ENCODE results near the gene ATL2.

Gene ATL2

DNA sequence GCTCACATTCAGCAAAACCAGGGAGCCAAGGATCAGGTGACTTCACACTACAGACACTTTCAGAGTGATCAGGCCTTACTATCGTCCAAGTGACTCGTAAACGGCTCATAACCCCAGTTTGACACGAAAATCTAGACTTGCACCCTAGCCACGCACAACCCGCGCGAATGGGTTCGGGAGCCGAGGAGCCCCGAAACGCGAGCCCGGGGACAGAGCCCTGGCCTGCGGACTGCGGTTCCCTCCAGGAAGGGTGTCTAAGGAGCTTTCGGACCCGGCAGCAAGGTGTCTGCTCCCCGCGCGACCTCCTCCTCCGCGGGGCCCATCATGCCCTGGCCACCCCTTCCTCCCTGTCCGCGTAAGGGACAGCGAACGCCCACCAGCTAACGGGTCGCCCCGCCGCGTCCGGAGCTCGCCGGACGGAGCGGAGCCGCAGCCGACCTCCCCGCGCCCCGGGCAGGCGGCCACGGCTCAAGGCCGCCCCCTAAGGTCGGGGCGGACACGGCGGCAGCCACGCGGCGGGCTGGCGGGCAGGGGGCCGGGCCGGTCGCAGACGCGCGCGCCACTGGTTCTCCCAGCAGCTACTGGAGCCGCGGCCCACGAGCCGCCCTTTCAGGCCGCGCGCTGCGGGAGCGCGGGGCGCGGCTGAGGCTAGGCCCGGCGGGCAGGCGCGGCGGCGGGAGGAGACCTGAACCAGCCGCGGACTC is 575 bp downstream of the ATL2 start:
- H3K4me3 ChIP-seq (ENCODE audit: low read length), result peak overlapping the region; percentile 92
- TF ChIP-seq, protein P1, sequence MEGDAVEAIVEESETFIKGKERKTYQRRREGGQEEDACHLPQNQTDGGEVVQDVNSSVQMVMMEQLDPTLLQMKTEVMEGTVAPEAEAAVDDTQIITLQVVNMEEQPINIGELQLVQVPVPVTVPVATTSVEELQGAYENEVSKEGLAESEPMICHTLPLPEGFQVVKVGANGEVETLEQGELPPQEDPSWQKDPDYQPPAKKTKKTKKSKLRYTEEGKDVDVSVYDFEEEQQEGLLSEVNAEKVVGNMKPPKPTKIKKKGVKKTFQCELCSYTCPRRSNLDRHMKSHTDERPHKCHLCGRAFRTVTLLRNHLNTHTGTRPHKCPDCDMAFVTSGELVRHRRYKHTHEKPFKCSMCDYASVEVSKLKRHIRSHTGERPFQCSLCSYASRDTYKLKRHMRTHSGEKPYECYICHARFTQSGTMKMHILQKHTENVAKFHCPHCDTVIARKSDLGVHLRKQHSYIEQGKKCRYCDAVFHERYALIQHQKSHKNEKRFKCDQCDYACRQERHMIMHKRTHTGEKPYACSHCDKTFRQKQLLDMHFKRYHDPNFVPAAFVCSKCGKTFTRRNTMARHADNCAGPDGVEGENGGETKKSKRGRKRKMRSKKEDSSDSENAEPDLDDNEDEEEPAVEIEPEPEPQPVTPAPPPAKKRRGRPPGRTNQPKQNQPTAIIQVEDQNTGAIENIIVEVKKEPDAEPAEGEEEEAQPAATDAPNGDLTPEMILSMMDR (IDR thresholded peaks at IDR 0.05; ENCODE audit: insufficient read depth, low read depth, low read length, missing control alignments), result no peak
- DNase-seq (ENCODE audit: low read depth), result peak; percentile 84

DNA sequence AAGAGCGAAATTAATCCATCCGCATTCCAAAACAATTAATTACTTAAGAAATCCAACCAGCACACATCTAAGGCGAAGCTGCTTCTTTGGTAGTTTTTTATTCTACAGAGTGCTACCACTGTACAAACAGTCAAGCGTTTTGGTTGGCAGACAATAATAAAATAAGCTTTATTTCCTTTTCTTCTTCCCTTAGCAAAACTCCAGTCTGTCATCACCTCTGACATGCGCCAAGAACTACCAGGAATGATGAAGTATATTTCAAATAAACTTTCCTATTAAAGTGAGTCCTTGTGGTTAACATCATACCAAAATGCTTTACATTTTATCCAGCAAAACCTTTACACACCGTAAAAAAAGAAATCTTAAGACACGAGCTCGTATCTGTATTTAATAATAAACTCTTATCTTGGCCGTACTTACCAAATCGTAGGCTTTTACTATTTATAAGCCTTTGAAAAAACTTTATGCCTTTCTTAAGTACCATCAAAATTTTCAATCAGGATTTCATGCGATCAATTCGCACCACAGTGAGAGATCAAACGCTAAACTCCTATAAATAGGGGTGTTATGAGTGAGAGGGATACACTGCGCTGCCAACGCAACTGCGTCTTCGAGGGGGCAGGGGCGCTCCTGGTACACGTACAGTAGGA is 1.3 kb downstream of the ATL2 start:
- peak overlapping the region; percentile 92 for H3K4me3 ChIP-seq (ENCODE audit: low read length)

DNA sequence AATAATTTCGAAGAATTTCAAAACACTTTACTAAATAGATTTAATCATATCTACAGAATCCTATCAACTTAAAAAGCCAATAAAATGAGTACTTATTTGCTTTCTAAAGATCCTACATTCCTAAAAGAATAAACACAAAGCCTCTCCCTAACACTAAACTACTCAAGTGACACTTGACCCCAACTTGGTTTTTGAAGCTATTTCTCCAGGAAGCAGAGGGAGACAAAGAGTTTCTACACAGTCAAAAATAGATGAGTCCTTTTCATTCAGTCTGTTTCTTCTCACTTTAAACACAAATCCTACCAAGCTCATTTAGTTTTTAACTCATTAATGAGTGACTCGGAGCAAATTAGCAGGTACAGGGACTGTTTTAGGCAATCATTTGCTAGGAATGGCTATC is 2.1 kb downstream of the ATL2 start:
- TF ChIP-seq, protein P1 (IDR thresholded peaks at IDR 0.05; ENCODE audit: insufficient read depth, low read depth, low read length, missing control alignments), result no peak
- peak; percentile 27 for DNase-seq (ENCODE audit: low read depth)
- H3K4me3 ChIP-seq (ENCODE audit: low read length), result peak overlapping the region; percentile 92

More for the DNA sequence above, 1.3 kb downstream of the ATL2 start:
- TF ChIP-seq, protein P1 (IDR thresholded peaks at IDR 0.05; ENCODE audit: insufficient read depth, low read depth, low read length, missing control alignments), result no peak
- peak; percentile 31 for DNase-seq (ENCODE audit: low read depth)

DNA sequence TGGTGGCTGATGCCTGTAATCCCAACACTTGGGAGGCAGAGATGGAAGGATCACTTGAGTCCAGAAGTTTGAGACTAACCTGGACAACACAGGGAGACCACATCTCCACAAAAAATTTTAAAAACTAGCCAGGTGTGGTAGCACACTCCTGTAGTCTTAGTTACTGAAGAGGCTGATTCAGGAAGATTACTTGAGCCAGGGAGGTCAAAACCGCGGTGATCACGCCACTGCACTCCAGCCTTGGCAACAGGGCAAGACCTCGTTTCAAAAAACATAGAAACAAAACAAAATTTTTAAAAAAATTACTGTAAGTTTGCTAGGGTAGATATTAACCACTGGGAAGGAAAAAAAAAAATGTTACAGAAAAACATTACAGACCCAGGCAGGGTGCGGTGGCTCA is 5.8 kb downstream of the ATL2 start:
- DNase-seq (ENCODE audit: low read depth), result no peak
- TF ChIP-seq, protein P1 (IDR thresholded peaks at IDR 0.05; ENCODE audit: insufficient read depth, low read depth, low read length, missing control alignments), result no peak
- H3K4me3 ChIP-seq (ENCODE audit: low read length), result no peak overlapping the region

DNA sequence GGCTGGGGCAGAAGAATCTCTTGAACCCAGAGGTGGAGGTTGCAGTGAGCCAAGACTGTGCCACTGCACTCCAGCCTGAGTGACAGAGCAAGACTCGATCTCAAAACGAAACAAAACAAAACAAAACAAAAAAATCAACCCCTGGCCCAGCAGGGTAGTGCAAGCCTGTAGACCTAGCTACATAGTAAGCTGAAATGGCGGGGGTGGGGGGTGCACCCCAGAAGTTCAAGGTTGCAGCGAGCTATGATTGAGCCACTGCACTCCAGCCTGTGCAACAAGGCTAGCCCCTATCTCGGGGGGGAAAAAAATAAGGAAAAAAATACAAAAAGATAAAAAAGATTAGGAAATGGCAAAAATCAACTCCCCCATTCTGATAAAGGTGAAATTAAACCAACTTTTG is 6.4 kb downstream of the ATL2 start:
- TF ChIP-seq, protein P1 (IDR thresholded peaks at IDR 0.05; ENCODE audit: insufficient read depth, low read depth, low read length, missing control alignments), result no peak
- no peak overlapping the region for H3K4me3 ChIP-seq (ENCODE audit: low read length)
- no peak for DNase-seq (ENCODE audit: low read depth)

DNA sequence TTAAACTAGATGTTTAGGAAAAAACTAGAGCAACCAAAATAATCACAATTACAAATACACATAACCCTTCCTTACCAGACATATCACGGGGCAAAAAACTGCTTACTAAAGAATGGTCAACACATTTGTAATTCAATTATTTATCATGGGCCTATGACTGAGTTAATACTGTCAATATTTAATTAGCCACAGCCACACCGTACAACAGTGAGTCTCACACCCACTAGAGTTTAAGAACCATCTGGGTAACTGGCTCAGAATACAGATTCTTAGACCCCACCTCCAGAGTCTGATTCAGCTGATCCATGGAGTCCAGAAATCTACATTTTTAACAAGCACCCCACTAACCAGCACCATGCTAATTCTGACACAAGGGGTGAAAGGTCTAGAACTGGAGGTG is 14.8 kb downstream of the ATL2 start:
- no peak overlapping the region for H3K4me3 ChIP-seq (ENCODE audit: low read length)
- no peak for DNase-seq (ENCODE audit: low read depth)
- TF ChIP-seq, protein P1 (IDR thresholded peaks at IDR 0.05; ENCODE audit: insufficient read depth, low read depth, low read length, missing control alignments), result no peak
